HG03378 (cell line): ENCODE results near the gene SCO1.

Experiments used
- ATAC-seq: cut with Tn5 transposase; IDR thresholded peaks from one replicate; pipeline ENCODE4 v1.9.1; 2021; ENCODE audit warnings: mild to moderate bottlenecking, moderate library complexity; ENCODE audit not compliant: unreplicated experiment

SCO1 gene

GRCh38 chr17:10657148-10657547 is 40.2 kb downstream of the SCO1 start, which contains the start of gene MYH3:
Gene MYH3 (minus strand): TSS chr17:10657309. CDS start chr17:10655064, 2,245 bp downstream.
- ATAC-seq: no peak

GRCh38 chr17:10653987-10654386 is 43.3 kb downstream of the SCO1 start:
- ATAC-seq: no peak

GRCh38 chr17:10652984-10653659 is 44.2 kb downstream of the SCO1 start:
- ATAC-seq: no peak

GRCh38 chr17:10651927-10652326 is 45.4 kb downstream of the SCO1 start:
- ATAC-seq: no peak

- no peak for ATAC-seq
Measured at GRCh38 chr17:10649602-10650001, 47.7 kb downstream of the SCO1 start.

- ATAC-seq: no peak
Measured at GRCh38 chr17:10648956-10649355, 48.4 kb downstream of the SCO1 start.

- no peak for ATAC-seq
Measured at GRCh38 chr17:10648381-10648780, 49.0 kb downstream of the SCO1 start.

- no peak for ATAC-seq
Measured at GRCh38 chr17:10646392-10646990, 50.8 kb downstream of the SCO1 start.

GRCh38 chr17:10640475-10640874 is 56.9 kb downstream of the SCO1 start:
- ATAC-seq: no peak

- no peak for ATAC-seq
Measured at GRCh38 chr17:10638151-10638550, 59.2 kb downstream of the SCO1 start.

GRCh38 chr17:10635290-10635689 is 62.0 kb downstream of the SCO1 start:
- no peak for ATAC-seq

- peak; percentile 96 for ATAC-seq
Measured at GRCh38 chr17:10633738-10634379, 63.5 kb downstream of the SCO1 start.

GRCh38 chr17:10631701-10632100 is 65.6 kb downstream of the SCO1 start:
- ATAC-seq: no peak

- ATAC-seq: no peak
Measured at GRCh38 chr17:10631048-10631700, 66.2 kb downstream of the SCO1 start.

GRCh38 chr17:10629706-10630105 is 67.6 kb downstream of the SCO1 start:
- no peak for ATAC-seq

- no peak for ATAC-seq
Measured at GRCh38 chr17:10628756-10629155, 68.6 kb downstream of the SCO1 start.

GRCh38 chr17:10626390-10626789 is 70.9 kb downstream of the SCO1 start:
- no peak for ATAC-seq

- ATAC-seq: no peak
Measured at GRCh38 chr17:10624969-10625368, 72.4 kb downstream of the SCO1 start.

GRCh38 chr17:10623737-10624338 is 73.5 kb downstream of the SCO1 start:
- ATAC-seq: no peak

- no peak for ATAC-seq
Measured at GRCh38 chr17:10622617-10623485, 74.5 kb downstream of the SCO1 start.
